ENCODE results near the gene BTBD1. TPM values are rescaled to one million over a fixed set of nuclear protein-coding genes. Genes with fewer than 3 reads are reported as not detected.

BTBD1 gene
- total and polyA plus RNA-seq, 2 donors (not counting 3 experiments of a cell fraction or from before 2014, with no cell fraction given) = 30.8 to 58.0 TPM

DNA sequence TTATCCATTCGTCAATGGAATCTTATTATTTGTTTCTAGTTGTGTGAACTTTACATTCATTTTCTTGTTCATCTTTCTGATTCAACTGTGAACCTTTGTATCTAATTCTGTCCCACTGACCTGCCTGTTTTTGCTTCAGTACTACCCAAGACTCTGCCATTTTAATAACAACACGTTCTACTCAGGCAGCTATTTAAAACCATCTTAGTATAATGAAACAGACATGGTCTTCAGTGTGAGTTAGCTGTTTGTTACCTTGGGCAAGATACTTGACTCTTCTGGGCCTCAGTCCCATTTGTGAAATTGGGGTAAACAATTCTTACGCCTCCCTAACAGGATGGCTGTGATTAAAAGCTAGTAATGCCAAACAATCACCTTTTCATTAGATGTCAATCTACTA is 1.6 kb downstream of the BTBD1 start:
- dilution Hi-C loops (cut with MboI; ENCODE audit: extremely low pct_ligation_motif_present, low sequenced_read_pairs) = no loop called here
- intact Hi-C loops (cut with micrococcal nuclease) = loop anchor here (1.0 kb wide), 1 partner anchor 12 kb away; no protein-coding TSS in a partner anchor
- H4K20me1 ChIP-seq (replicated peaks; ENCODE audit: control insufficient read depth, extremely low read depth, insufficient read depth, low read length) = peaks cover 21% of the 10 kb centered on the region

More for the DNA sequence above, 1.6 kb downstream of the BTBD1 start:
- FAIRE-seq (no peak), DNase-seq (ENCODE audit: low read depth, low spot score) (peak; percentile 45)
- CTCF ChIA-PET = interaction anchor here (2.4 kb wide), 1 partner anchor 55 kb away, joined by 9 read pairs; the partner anchor contains the start of gene C15orf40
- Histone ChIP-seq H3K4me2 (ENCODE audit: insufficient read depth, low read length) (peak overlapping the region; percentile 96), H3K9me1 (replicated peaks; ENCODE audit: control insufficient read depth, extremely low read depth, insufficient read depth, low read length) (peaks cover 3% of the 10 kb centered on the region), H3K36me3 (ENCODE audit: control insufficient read depth in 2 of 2, extremely low read depth in 1 of 2, insufficient read depth in 2 of 2, low read length in 2 of 2) (no peaks in the 10 kb centered on the region), H3K79me2 (ENCODE audit: control insufficient read depth, insufficient read depth, low read length) (peaks cover 64% of the 10 kb centered on the region), H2AFZ (ENCODE audit: low read depth, low read length) (no peak overlapping the region), H3K27ac (ENCODE audit: insufficient read depth, low read depth, low read length) (peak overlapping the region; percentile 66), H3K9me3 (replicated peaks; ENCODE audit: control insufficient read depth, insufficient read depth, low read length) (no peaks in the 10 kb centered on the region), H3K9ac (replicated peaks; ENCODE audit: extremely low read depth, insufficient read depth, low read length) (peak overlapping the region; percentile 96), H3K27me3 (ENCODE audit: control insufficient read depth in 2 of 2, insufficient read depth in 2 of 2, low read length in 2 of 2) (no peaks in the 10 kb centered on the region), H3K4me3 (replicated peaks in 1 of 3; ENCODE audit: insufficient read depth in 1 of 3, low read depth in 1 of 3, low read length in 3 of 3) (peak overlapping the region; percentile 75 to 99 (median 98)), H3K4me1 (ENCODE audit: control insufficient read depth, extremely low read depth, insufficient read depth, low read length) (peaks cover 36% of the 10 kb centered on the region)
- BruUV-seq (replicated peaks) = TSS peak; percentile 37
- POLR2A ChIA-PET = interaction anchor here (0.6 kb wide), 1 partner anchor 10 kb away, joined by 5 read pairs; no protein-coding TSS in a partner anchor
- TF ChIP-seq MYC (IDR thresholded peaks at IDR 0.05; ENCODE audit: low read depth, low read length) (no peak), POLR2A (IDR thresholded peaks at IDR 0.05; ENCODE audit: low read depth, low read length) (no peak), FOS (IDR thresholded peaks at IDR 0.05; ENCODE audit: borderline replicate concordance, insufficient read depth, low read length) (no peak), POLR2AphosphoS5 (IDR thresholded peaks at IDR 0.05; ENCODE audit: insufficient read depth, low read depth, low read length) (no peak), GATA2 (IDR thresholded peaks at IDR 0.05; ENCODE audit: insufficient read depth, insufficient read length, low read depth, low read length) (no peak), EZH2 (IDR thresholded peaks at IDR 0.05; ENCODE audit: borderline replicate concordance, low read depth, low read length, severe bottlenecking) (no peak), JUN (IDR thresholded peaks at IDR 0.05; ENCODE audit: borderline replicate concordance, insufficient read depth, insufficient read length, low read depth) (no peak)
- TF ChIP-seq, protein P1, sequence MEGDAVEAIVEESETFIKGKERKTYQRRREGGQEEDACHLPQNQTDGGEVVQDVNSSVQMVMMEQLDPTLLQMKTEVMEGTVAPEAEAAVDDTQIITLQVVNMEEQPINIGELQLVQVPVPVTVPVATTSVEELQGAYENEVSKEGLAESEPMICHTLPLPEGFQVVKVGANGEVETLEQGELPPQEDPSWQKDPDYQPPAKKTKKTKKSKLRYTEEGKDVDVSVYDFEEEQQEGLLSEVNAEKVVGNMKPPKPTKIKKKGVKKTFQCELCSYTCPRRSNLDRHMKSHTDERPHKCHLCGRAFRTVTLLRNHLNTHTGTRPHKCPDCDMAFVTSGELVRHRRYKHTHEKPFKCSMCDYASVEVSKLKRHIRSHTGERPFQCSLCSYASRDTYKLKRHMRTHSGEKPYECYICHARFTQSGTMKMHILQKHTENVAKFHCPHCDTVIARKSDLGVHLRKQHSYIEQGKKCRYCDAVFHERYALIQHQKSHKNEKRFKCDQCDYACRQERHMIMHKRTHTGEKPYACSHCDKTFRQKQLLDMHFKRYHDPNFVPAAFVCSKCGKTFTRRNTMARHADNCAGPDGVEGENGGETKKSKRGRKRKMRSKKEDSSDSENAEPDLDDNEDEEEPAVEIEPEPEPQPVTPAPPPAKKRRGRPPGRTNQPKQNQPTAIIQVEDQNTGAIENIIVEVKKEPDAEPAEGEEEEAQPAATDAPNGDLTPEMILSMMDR (IDR thresholded peaks at IDR 0.05; ENCODE audit: extremely low read depth in 1 of 2, insufficient read depth in 1 of 2, low read depth in 1 of 2, low read length in 2 of 2) = no peak
- TF ChIP-seq, protein P2, sequence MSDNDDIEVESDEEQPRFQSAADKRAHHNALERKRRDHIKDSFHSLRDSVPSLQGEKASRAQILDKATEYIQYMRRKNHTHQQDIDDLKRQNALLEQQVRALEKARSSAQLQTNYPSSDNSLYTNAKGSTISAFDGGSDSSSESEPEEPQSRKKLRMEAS (IDR thresholded peaks at IDR 0.05; ENCODE audit: insufficient read depth, insufficient read length) = no peak
